KG1 (cell line): ENCODE data around the gene VGF.
"Not testable (repeated sequence)": the region's sequence is repeated elsewhere in the genome, so short reads cannot be mapped to it uniquely, and the experiment has no call there.

Source experiments
- DNase-seq: peaks from one replicate; lab custom pipeline; 2025; lab: John Stamatoyannopoulos, UW

VGF gene

GRCh38 chr7:101134399-101134980 is 30.9 kb downstream of the VGF start:
- no peak for DNase-seq

- no peak for DNase-seq
Observed at GRCh38 chr7:101133621-101134398, 31.6 kb downstream of the VGF start.

- not testable (repeated sequence) for DNase-seq
Observed at GRCh38 chr7:101132626-101133600, 32.5 kb downstream of the VGF start.

GRCh38 chr7:101129603-101130117 is 35.7 kb downstream of the VGF start:
- DNase-seq, result no peak

- no peak for DNase-seq
Observed at GRCh38 chr7:101128040-101128834, 37.1 kb downstream of the VGF start.

GRCh38 chr7:101127460-101128039 is 37.8 kb downstream of the VGF start:
- no peak for DNase-seq

- DNase-seq, result no peak
Observed at GRCh38 chr7:101126651-101127459, 38.5 kb downstream of the VGF start, which contains the start of gene SERPINE1. Gene SERPINE1 (plus strand): TSS chr7:101127104. CDS start chr7:101128394, 1,290 bp downstream.

- no peak for DNase-seq
Observed at GRCh38 chr7:101125989-101126650, 39.2 kb downstream of the VGF start.

GRCh38 chr7:101124376-101125056 is 40.9 kb downstream of the VGF start:
- DNase-seq, result no peak

- DNase-seq, result no peak
Observed at GRCh38 chr7:101123703-101124068, 41.7 kb downstream of the VGF start.

- no peak for DNase-seq
Observed at GRCh38 chr7:101122933-101123702, 42.3 kb downstream of the VGF start.

- no peak for DNase-seq
Observed at GRCh38 chr7:101121991-101122932, 43.1 kb downstream of the VGF start.

GRCh38 chr7:101121631-101121990 is 43.8 kb downstream of the VGF start:
- DNase-seq, result not testable (repeated sequence)

- DNase-seq, result no peak
Observed at GRCh38 chr7:101120315-101120714, 45.1 kb downstream of the VGF start.

GRCh38 chr7:101119876-101120275 is 45.5 kb downstream of the VGF start:
- no peak for DNase-seq

GRCh38 chr7:101118856-101119255 is 46.5 kb downstream of the VGF start:
- no peak for DNase-seq

GRCh38 chr7:101116898-101117297 is 48.5 kb downstream of the VGF start:
- no peak for DNase-seq
